Loucy (cell line): Measurements from ENCODE around the gene POP4.

Experiments
- CTCF ChIP-seq: fragments of 200-600 bp; sonication (generic); conservative IDR thresholded peaks from 2 replicates; pipeline ENCODE4 v1.5.1; 2014; ENCODE audit warnings: mild to moderate bottlenecking, antibody characterized with exemption, low read length
- EZH2phosphoT487 ChIP-seq: fragments of 200-600 bp; IDR thresholded peaks from 2 replicates; pipeline ENCODE4 v1.6.1; 2018; ENCODE audit warnings: antibody characterized with exemption, mild to moderate bottlenecking, moderate library complexity, borderline replicate concordance

GRCh38 chr19:29587518-29587986 lies 18.5 kb upstream of the POP4 start:
- TF ChIP-seq CTCF (no peak), EZH2phosphoT487 (no peak)
